ENCODE results near the gene HEBP2. TPM values are rescaled to one million over a fixed set of nuclear protein-coding genes. Genes with fewer than 3 reads are reported as not detected.

The HEBP2 gene
- total and polyA plus RNA-seq, 2 of the 13 experiments (the other 11 are each of a cell fraction or from before 2014, with no cell fraction given) = 16.0 to 72.8 TPM

- TF ChIP-seq ZBTB33 (CRISPR knock-in tag; IDR thresholded peaks at IDR 0.05) (peak; percentile 80), CBFB (CRISPR knock-in tag; IDR thresholded peaks at IDR 0.05) (no peak), NFE2L2 (IDR thresholded peaks at IDR 0.05; ENCODE audit: low read length) (no peak), REST (IDR thresholded peaks at IDR 0.05; ENCODE audit: borderline replicate concordance in 1 of 2, low read depth in 1 of 2, low read length in 2 of 2) (no peak), ATM (IDR thresholded peaks at IDR 0.05; ENCODE audit: borderline replicate concordance) (no peak), MAFK (conservative IDR thresholded peaks at IDR 0.05 in 1 of 2, IDR thresholded peaks at IDR 0.05 in 1 of 2; ENCODE audit: low read length in 2 of 2) (no peak), HDAC6 (IDR thresholded peaks at IDR 0.05; ENCODE audit: low read depth, low read length) (no peak), ADNP (CRISPR knock-in tag; IDR thresholded peaks at IDR 0.05) (peak; percentile 60; the same call in 1 of the 2 replicates), ZNF143 (CRISPR knock-in tag; IDR thresholded peaks at IDR 0.05) (no peak), KDM1A (CRISPR knock-in tag; IDR thresholded peaks at IDR 0.05) (0 out of 2 replicates have a peak, but pooled peaks have one; percentile 37), ETV5 (CRISPR knock-in tag; IDR thresholded peaks at IDR 0.05; ENCODE audit: borderline replicate concordance) (no peak)
Observed at GRCh38 chr6:138451043-138451442, 47.0 kb downstream of the HEBP2 start (continued).
